Measurements from ENCODE around the gene FUT7. TPM values are rescaled to one million over a fixed set of nuclear protein-coding genes. Genes with fewer than 3 reads are reported as not detected.
A peak's percentile ranks its signal among the peaks of the same experiment; 100 is the strongest.

FUT7 gene
- total RNA-seq, 1 donor from 2014 or later, result not detected

DNA sequence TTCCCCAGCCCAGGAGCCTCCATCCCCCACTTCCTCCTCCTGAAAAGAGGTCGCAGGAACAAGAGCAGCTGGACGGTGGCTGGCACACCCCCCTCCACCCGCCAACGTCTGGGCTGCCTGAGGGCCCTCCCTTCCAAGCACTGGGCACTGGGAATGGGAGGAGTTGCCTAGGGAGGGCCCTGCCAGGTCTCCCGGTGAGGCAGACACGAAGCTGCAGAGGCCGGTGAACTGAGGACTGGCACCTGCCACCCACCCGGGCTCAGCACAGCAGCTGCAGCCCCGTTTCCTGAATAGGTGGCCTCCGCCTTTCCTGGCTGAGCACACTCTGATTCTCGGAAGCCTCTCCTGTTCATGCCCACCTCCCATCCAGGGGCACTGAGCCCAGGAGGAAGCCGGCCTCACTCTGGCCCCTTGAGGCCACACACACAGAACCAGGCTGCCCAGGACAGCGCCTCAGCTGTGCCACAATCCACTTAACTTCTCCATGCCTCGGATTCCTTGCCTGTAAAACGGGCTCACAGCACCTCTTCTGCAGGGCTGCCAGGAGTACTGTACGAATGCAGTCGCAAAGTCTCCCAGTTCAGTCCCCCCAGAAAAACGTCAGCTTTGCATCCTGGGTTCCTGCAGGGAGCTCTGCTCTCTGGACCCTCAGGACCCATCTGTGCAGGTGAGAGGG is 12.8 kb upstream of the FUT7 start:
- H3K4me1 ChIP-seq, result peaks cover 69% of the 10 kb centered on the region
- H3K27ac ChIP-seq (replicated peaks), result peak overlapping the region; percentile 93
- intact Hi-C loops (cut with micrococcal nuclease), result no loop called here
- H3K27me3 ChIP-seq (ENCODE audit: low read depth), result peaks cover 30% of the 10 kb centered on the region
- H3K9me3 ChIP-seq (replicated peaks), result no peaks in the 10 kb centered on the region
- H3K36me3 ChIP-seq, result peaks cover 24% of the 10 kb centered on the region
- DNase-seq, result no peak
- H3K4me3 ChIP-seq, result peak overlapping the region; percentile 80
- TF ChIP-seq, protein P1, sequence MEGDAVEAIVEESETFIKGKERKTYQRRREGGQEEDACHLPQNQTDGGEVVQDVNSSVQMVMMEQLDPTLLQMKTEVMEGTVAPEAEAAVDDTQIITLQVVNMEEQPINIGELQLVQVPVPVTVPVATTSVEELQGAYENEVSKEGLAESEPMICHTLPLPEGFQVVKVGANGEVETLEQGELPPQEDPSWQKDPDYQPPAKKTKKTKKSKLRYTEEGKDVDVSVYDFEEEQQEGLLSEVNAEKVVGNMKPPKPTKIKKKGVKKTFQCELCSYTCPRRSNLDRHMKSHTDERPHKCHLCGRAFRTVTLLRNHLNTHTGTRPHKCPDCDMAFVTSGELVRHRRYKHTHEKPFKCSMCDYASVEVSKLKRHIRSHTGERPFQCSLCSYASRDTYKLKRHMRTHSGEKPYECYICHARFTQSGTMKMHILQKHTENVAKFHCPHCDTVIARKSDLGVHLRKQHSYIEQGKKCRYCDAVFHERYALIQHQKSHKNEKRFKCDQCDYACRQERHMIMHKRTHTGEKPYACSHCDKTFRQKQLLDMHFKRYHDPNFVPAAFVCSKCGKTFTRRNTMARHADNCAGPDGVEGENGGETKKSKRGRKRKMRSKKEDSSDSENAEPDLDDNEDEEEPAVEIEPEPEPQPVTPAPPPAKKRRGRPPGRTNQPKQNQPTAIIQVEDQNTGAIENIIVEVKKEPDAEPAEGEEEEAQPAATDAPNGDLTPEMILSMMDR (IDR thresholded peaks at IDR 0.05; ENCODE audit: borderline replicate concordance), result no peak

DNA sequence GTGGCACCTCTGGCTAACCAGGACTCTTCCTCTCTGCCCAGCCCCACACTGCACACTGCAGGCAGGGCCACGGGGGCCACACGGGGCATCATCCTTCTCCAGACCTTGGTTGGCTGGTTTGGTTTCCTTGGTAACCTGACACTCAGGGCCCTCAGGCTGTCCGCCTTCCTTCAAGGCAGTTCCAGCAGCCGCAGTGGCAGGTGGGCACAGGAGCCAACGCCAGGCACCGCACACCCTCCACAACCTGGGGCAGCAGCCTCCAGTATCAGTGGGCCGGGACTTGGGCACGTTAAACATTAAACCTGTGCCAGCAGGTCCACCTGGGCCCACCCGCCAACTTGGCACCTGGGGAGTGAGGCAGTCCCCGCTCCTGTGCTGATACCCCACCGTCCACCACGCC is 12.1 kb upstream of the FUT7 start:
- peaks cover 30% of the 10 kb centered on the region for H3K36me3 ChIP-seq
- H3K27me3 ChIP-seq (ENCODE audit: low read depth), result peaks cover 24% of the 10 kb centered on the region
- no peaks in the 10 kb centered on the region for H3K9me3 ChIP-seq (replicated peaks)
- intact Hi-C loops (cut with micrococcal nuclease), result no loop called here
- TF ChIP-seq, protein P1 (IDR thresholded peaks at IDR 0.05; ENCODE audit: borderline replicate concordance), result no peak
- DNase-seq, result no peak
- peaks cover 64% of the 10 kb centered on the region for H3K4me1 ChIP-seq
- H3K27ac ChIP-seq (replicated peaks), result peak overlapping the region; percentile 93
- H3K4me3 ChIP-seq, result peak overlapping the region; percentile 80

DNA sequence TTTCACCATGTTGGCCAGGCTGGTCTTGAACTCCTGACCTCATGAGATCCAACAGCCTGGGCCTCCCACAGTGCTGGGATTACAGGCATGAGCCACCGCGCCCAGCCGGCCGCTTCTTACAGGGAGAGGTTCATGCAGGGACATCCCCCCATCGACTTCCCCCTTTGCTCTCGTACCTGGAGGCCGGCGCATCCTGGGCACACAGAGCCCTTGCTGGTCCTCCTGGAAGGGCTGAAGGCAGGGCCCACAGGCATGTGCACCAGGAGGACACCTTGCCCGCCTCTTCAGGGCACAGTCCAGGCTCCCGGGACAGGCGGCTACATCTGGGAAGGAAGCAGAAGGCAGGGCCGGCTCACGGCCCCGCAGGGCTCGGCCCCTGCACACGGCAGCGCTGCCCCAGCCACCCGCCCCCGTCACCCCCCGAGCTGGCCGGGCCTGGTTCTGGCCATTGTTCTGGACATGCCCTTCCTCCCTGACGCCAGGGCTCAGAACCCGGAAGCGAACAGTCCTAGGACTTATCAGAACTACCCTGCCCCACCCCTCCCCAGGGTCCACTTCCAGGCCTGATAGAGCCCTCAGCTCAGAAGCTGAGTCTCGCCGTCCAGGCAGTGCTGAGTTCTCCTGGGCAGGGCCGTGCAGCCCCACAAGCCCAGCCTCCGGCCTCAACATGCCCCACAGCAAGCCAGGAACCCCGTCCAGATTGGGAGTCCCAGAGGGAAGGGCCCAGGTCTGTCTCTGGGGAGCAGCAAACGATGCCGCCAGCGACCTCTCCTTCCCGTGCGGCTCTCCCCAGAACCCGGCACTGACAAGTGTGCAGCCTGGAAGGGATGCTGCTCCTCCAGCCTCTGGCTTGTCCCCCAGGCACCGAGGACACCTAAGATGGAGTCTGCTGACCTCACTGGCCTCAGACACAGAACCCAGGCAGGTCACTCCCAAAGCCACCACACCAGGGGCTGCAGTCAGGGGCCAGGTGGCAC is 11.2 kb upstream of the FUT7 start:
- intact Hi-C loops (cut with micrococcal nuclease), result no loop called here

DNA sequence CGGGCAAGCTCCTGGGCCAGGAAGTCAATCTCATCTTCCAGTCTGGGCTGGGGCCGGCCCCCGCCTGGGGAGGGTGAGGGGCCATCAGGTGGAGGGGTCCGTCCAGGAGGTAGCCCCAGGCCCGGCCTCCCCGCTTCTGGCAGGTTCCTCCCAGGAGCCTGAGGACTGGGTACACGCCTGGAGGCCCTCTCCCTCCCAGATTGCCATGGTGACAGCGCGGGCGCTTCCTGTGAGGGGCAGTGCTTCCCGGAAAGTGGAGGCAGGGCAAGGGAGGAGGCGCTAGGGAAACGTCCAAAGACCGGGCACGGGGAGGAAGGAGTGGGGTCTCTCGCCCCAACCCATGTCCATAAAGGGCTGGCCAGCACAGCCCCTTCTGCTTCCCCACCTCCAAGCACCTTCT is 9.2 kb upstream of the FUT7 start:
- intact Hi-C loops (cut with micrococcal nuclease), result no loop called here
- Histone ChIP-seq H3K4me1 (peaks cover 53% of the 10 kb centered on the region), H3K4me3 (no peak overlapping the region), H3K36me3 (peaks cover 39% of the 10 kb centered on the region), H3K27ac (replicated peaks) (peak overlapping the region; percentile 93), H3K9me3 (replicated peaks) (no peaks in the 10 kb centered on the region), H3K27me3 (ENCODE audit: low read depth) (no peaks in the 10 kb centered on the region)
- DNase-seq, result no peak
- TF ChIP-seq, protein P1 (IDR thresholded peaks at IDR 0.05; ENCODE audit: borderline replicate concordance), result no peak

More for the DNA sequence above, 11.2 kb upstream of the FUT7 start:
- H3K4me3 ChIP-seq, result peak overlapping the region; percentile 80
- peaks cover 14% of the 10 kb centered on the region for H3K27me3 ChIP-seq (ENCODE audit: low read depth)
- peak; percentile 67 for DNase-seq
- peak overlapping the region; percentile 93 for H3K27ac ChIP-seq (replicated peaks)
- H3K36me3 ChIP-seq, result peaks cover 36% of the 10 kb centered on the region
- TF ChIP-seq, protein P1 (IDR thresholded peaks at IDR 0.05; ENCODE audit: borderline replicate concordance), result no peak
- peaks cover 59% of the 10 kb centered on the region for H3K4me1 ChIP-seq
- no peaks in the 10 kb centered on the region for H3K9me3 ChIP-seq (replicated peaks)

DNA sequence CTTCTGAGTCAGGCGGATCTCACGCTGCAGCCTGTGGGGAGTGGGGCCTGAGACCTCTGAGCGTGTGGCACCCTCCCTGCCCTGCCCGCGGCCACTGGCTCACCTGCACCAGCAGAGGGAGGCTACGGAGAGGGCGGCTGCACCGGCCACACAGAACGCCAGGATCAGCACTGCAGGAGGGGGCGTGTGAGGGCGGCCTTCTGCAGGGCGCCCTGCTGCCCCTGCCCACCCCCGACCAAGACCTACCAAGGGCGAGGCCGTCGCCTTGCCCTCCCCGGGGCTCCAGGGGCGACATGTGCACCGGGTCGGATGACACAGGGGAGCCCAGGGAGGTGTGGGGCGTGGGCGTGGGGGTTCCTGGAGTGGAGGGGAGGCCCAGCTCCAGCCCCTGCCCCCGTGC is 8.7 kb upstream of the FUT7 start:
- no peaks in the 10 kb centered on the region for H3K9me3 ChIP-seq (replicated peaks)
- H3K4me3 ChIP-seq, result no peak overlapping the region
- TF ChIP-seq, protein P1 (IDR thresholded peaks at IDR 0.05; ENCODE audit: borderline replicate concordance), result no peak
- intact Hi-C loops (cut with micrococcal nuclease), result no loop called here
- peaks cover 51% of the 10 kb centered on the region for H3K4me1 ChIP-seq
- H3K36me3 ChIP-seq, result peaks cover 39% of the 10 kb centered on the region
- peak overlapping the region; percentile 93 for H3K27ac ChIP-seq (replicated peaks)
- H3K27me3 ChIP-seq (ENCODE audit: low read depth), result no peaks in the 10 kb centered on the region
- DNase-seq, result no peak
